ENCODE results near the gene SLC8A1. TPM values are rescaled to one million over a fixed set of nuclear protein-coding genes. Genes with fewer than 3 reads are reported as not detected.

The SLC8A1 gene
- total and polyA plus RNA-seq, 2 donors (not counting 1 experiment from before 2014, with no cell fraction given): 17.4 to 109 TPM

DNA sequence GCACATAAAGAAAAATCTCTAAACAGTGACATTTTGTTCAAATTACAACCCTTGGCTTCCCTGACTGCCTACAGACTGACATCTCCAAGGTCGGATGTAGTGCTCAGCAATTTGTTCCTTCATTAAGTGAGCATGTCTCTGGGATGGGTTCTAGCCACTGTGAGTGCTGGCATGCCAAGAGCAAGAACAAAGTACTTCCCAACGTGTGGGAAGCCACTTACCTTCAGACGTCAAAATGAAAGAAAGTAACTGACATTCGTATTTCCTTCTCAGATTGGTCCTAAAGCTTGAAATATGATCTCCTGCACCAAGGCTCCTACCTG lies 193.8 kb downstream of the SLC8A1 start:
- Histone ChIP-seq H2AFZ (ENCODE audit: low read length) (no peak overlapping the region), H3K4me3 (replicated peaks in 1 of 4; ENCODE audit: control extremely low read depth in 1 of 4, insufficient read depth in 1 of 4, low read depth in 3 of 4, low read length in 4 of 4) (no peak overlapping the region), H4K20me1 (ENCODE audit: control insufficient read depth, extremely low read depth, insufficient read depth, low read length) (no peaks in the 10 kb centered on the region), H3K36me3 (ENCODE audit: control insufficient read depth, insufficient read depth, low read length) (no peaks in the 10 kb centered on the region), H3K79me2 (ENCODE audit: control insufficient read depth, insufficient read depth, low read length) (no peaks in the 10 kb centered on the region), H3K27me3 (ENCODE audit: control insufficient read depth, insufficient read depth, low read length) (no peaks in the 10 kb centered on the region), H3K9me3 (ENCODE audit: control insufficient read depth, insufficient read depth, low read depth, low read length) (no peaks in the 10 kb centered on the region), H3K9ac (ENCODE audit: insufficient read depth, low read length) (no peak overlapping the region), H3K27ac (ENCODE audit: insufficient read depth, low read length) (no peak overlapping the region), H3K4me2 (ENCODE audit: extremely low read depth, insufficient read depth, low read length) (no peak overlapping the region), H3K4me1 (ENCODE audit: control insufficient read depth, extremely low read depth, insufficient read depth, low read length) (no peaks in the 10 kb centered on the region)
- no peak for DNase-seq (ENCODE audit: low read depth in 2 of 2)
- TF ChIP-seq EZH2 (IDR thresholded peaks at IDR 0.05; ENCODE audit: low read length, missing control alignments) (no peak), CTCF (conservative IDR thresholded peaks at IDR 0.05 in 1 of 2, IDR thresholded peaks at IDR 0.05 in 1 of 2; ENCODE audit: low read depth in 1 of 2, low read length in 2 of 2) (no peak)

DNA sequence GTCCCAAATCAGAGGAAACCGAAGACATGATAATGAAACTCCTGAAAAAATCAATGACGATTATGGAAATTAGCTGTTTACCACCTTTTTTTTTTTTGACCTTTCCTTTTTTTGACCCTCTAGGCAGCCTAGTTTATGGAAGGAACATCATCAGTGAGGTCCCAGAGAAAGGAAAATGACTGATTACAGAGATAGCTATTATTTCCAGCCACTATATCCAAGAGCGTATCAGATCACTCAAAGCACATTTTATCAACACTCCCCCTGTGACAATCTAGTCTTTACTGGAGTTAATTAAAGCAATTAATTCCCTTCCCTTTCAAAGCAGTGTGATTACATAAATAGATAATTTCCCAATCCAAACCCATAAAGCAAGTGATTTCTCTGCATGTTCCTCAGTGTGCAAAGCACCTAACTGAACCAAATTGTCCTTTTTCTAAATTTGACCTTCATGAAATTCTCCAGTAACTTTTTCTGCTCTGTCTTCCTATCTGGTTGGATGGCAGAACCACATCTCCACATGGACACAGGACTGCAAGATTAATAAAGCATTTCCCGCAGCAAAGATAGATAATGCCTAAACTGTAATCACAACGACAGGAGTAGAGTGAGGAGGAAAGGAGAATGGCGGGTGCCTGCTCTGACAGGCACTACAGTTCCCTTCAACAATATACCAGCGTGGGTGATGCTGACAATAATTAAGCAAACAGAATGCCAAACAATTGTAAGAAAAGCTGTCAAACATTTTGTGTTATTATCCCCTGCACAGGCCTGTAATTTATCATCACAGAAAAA lies 194.4 kb downstream of the SLC8A1 start:
- Histone ChIP-seq H2AFZ (ENCODE audit: low read length) (no peak overlapping the region), H4K20me1 (ENCODE audit: control insufficient read depth, extremely low read depth, insufficient read depth, low read length) (no peaks in the 10 kb centered on the region), H3K4me3 (replicated peaks in 1 of 4; ENCODE audit: control extremely low read depth in 1 of 4, insufficient read depth in 1 of 4, low read depth in 3 of 4, low read length in 4 of 4) (no peak overlapping the region), H3K79me2 (ENCODE audit: control insufficient read depth, insufficient read depth, low read length) (no peaks in the 10 kb centered on the region), H3K27me3 (ENCODE audit: control insufficient read depth, insufficient read depth, low read length) (no peaks in the 10 kb centered on the region), H3K9me3 (ENCODE audit: control insufficient read depth, insufficient read depth, low read depth, low read length) (no peaks in the 10 kb centered on the region), H3K36me3 (ENCODE audit: control insufficient read depth, insufficient read depth, low read length) (no peaks in the 10 kb centered on the region), H3K4me1 (ENCODE audit: control insufficient read depth, extremely low read depth, insufficient read depth, low read length) (no peaks in the 10 kb centered on the region), H3K9ac (ENCODE audit: insufficient read depth, low read length) (no peak overlapping the region), H3K27ac (ENCODE audit: insufficient read depth, low read length) (no peak overlapping the region), H3K4me2 (ENCODE audit: extremely low read depth, insufficient read depth, low read length) (no peak overlapping the region)
- no peak for TF ChIP-seq EZH2 (IDR thresholded peaks at IDR 0.05; ENCODE audit: low read length, missing control alignments)
- no peak for TF ChIP-seq CTCF (conservative IDR thresholded peaks at IDR 0.05 in 1 of 2, IDR thresholded peaks at IDR 0.05 in 1 of 2; ENCODE audit: low read depth in 1 of 2, low read length in 2 of 2)
- no peak for DNase-seq (ENCODE audit: low read depth in 2 of 2)

DNA sequence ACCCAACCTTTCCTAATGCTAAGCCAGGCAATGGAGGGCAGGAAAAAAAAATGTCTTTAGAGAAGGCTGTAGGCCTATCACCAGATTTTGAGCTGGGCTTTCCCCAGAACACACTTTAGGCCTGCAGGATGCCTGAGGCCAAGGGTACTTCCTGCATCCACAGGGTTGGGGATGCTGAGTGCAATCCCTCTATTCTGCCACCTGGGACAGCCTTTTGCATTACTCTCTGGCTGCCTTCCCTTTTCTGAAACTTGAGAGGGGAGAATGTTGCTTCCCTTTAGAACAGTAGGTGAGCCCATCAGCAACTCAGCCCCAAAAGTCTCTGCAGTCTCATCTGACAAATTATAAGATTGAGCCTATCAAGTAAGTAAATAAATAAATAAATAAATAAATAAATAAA lies 195.2 kb downstream of the SLC8A1 start:
- no peak overlapping the region for H3K4me2 ChIP-seq (ENCODE audit: extremely low read depth, insufficient read depth, low read length)
- no peaks in the 10 kb centered on the region for H3K36me3 ChIP-seq (ENCODE audit: control insufficient read depth, insufficient read depth, low read length)
- no peaks in the 10 kb centered on the region for H3K27me3 ChIP-seq (ENCODE audit: control insufficient read depth, insufficient read depth, low read length)
- H3K9me3 ChIP-seq (ENCODE audit: control insufficient read depth, insufficient read depth, low read depth, low read length): no peaks in the 10 kb centered on the region
- no peak for DNase-seq (ENCODE audit: low read depth in 2 of 2)
- no peaks in the 10 kb centered on the region for H4K20me1 ChIP-seq (ENCODE audit: control insufficient read depth, extremely low read depth, insufficient read depth, low read length)
- H3K27ac ChIP-seq (ENCODE audit: insufficient read depth, low read length): no peak overlapping the region
- H3K4me1 ChIP-seq (ENCODE audit: control insufficient read depth, extremely low read depth, insufficient read depth, low read length): no peaks in the 10 kb centered on the region
- no peak overlapping the region for H2AFZ ChIP-seq (ENCODE audit: low read length)
- TF ChIP-seq EZH2 (IDR thresholded peaks at IDR 0.05; ENCODE audit: low read length, missing control alignments) (no peak), CTCF (conservative IDR thresholded peaks at IDR 0.05 in 1 of 2, IDR thresholded peaks at IDR 0.05 in 1 of 2; ENCODE audit: low read depth in 1 of 2, low read length in 2 of 2) (peak; percentile 6 to 37)
- no peaks in the 10 kb centered on the region for H3K79me2 ChIP-seq (ENCODE audit: control insufficient read depth, insufficient read depth, low read length)
- no peak overlapping the region for H3K9ac ChIP-seq (ENCODE audit: insufficient read depth, low read length)
- no peak overlapping the region for H3K4me3 ChIP-seq (replicated peaks in 1 of 4; ENCODE audit: control extremely low read depth in 1 of 4, insufficient read depth in 1 of 4, low read depth in 3 of 4, low read length in 4 of 4)
